ENCODE data around the gene SPTLC1.
"Not testable (repeated sequence)": the region's sequence is repeated elsewhere in the genome, so short reads cannot be mapped to it uniquely, and the experiment has no call there.

DNA sequence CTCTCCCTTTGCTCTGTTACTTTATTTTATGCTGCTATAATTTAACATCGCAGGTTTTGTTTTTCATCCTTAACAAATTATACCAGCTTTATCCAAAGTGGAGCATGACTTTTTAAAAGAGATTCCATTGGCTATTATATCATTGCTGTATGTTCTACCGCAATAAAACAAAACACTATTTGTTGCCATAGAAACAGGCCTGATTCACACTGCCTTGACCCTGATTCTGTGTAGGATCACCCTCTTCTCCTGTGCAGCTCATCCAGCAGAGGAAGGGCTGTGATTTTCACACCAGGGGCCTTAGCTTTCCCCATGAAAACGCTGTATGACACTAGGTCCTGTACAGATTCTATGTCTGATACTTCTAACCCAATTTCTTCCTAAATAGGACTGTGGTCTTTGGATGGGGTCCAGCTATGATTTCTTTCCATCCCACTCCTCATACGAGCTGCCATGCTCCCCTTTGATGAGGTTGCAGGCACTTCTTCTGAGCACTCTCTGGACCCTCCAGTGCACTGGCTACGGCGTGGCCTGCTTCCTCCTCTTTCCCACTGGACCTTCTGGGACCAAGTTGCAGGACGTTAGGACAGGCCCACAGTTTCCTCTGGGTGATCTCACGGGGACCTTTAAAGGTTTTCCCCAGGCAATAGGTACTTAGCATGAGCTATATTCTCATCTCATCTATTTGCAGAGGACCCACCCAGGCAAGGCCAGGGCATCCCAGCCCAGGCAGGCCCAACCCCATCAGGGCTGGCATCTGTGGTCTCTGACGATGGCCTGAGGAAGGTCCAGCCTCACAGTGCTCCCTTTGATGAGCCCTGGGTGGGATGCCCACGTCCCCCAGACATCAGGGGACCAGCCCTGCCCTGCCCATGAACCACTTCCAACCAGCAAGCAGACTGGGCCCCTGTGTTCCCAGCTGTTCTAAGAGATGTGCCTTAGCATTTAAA lies 38.5 kb upstream of the SPTLC1 start:
- TF ChIP-seq GATAD2B (conservative IDR thresholded peaks at IDR 0.05; ENCODE audit: low read depth); EZH2 (IDR thresholded peaks at IDR 0.05; ENCODE audit: borderline replicate concordance, control insufficient read depth, low read depth, low read length): not testable (repeated sequence)

Measured in GM12878 (cell line).